ENCODE measurements around the gene PLXNA4. TPM values are rescaled to one million over a fixed set of nuclear protein-coding genes. Genes with fewer than 3 reads are reported as not detected.

PLXNA4 gene
- total RNA-seq, 1 experiment from 2014 or later, result not detected

GRCh38 chr7:132190683-132191082, 385.6 kb downstream of the PLXNA4 start:
- no peak overlapping the region for H3K27ac ChIP-seq (ENCODE audit: low read depth, low read length)
- H3K36me3 ChIP-seq (ENCODE audit: control insufficient read depth in 1 of 2, insufficient read depth in 2 of 2, low read length in 2 of 2), result no peaks in the 10 kb centered on the region
- no peak for DNase-seq (ENCODE audit: low read depth, low spot score)
- intact Hi-C loops (cut with micrococcal nuclease), result no loop called here
- H3K4me1 ChIP-seq (ENCODE audit: control insufficient read depth in 1 of 2, insufficient read depth in 2 of 2, low read length in 2 of 2), result no peaks in the 10 kb centered on the region
- ATAC-seq, result no peak
- no peak overlapping the region for H3K9ac ChIP-seq (ENCODE audit: low read length)
- CTCF ChIA-PET, result no interaction called here
- RAD21 ChIA-PET (ENCODE audit: low non-redundant PET in 1 of 2, low total read pairs in 2 of 2, uncharacterized antibody in 2 of 2, unreplicated experiment in 2 of 2), result no interaction called here
- no peak for TF ChIP-seq ZBTB33 (IDR thresholded peaks at IDR 0.05; ENCODE audit: extremely low read depth, insufficient replicate concordance, low read length)
- no peak for TF ChIP-seq POLR2A (IDR thresholded peaks at IDR 0.05; ENCODE audit: borderline replicate concordance, extremely low read depth, insufficient read depth, insufficient read length)
- TF ChIP-seq ZFX (IDR thresholded peaks at IDR 0.05), result no peak
- TF ChIP-seq POLR2AphosphoS5 (IDR thresholded peaks at IDR 0.05; ENCODE audit: low read depth, low read length), result no peak
- TF ChIP-seq SRF (IDR thresholded peaks at IDR 0.05; ENCODE audit: low read depth), result no peak
- TF ChIP-seq RAD21 (IDR thresholded peaks at IDR 0.05; ENCODE audit: low read depth), result no peak
- no peak for TF ChIP-seq ATF3 (IDR thresholded peaks at IDR 0.05)
- no peak for TF ChIP-seq ZNF274 (IDR thresholded peaks at IDR 0.05; ENCODE audit: low read depth, low read length)
- no peak for TF ChIP-seq EZH2 (IDR thresholded peaks at IDR 0.05)
- no peak for TF ChIP-seq CEBPB (IDR thresholded peaks at IDR 0.05; ENCODE audit: low read depth)
- no peak for TF ChIP-seq ELF1 (IDR thresholded peaks at IDR 0.05; ENCODE audit: borderline replicate concordance, low read depth)
- TF ChIP-seq CBX3 (IDR thresholded peaks at IDR 0.05; ENCODE audit: low read depth), result no peak
- TF ChIP-seq SIN3A (IDR thresholded peaks at IDR 0.05; ENCODE audit: low read depth), result no peak
- H3K9me3 ChIP-seq (ENCODE audit: control insufficient read depth in 1 of 2, insufficient read depth in 1 of 2, low read depth in 1 of 2, low read length in 2 of 2), result peaks cover 0 to 10% of the 10 kb centered on the region in 2 experiments; a peak in 2 of 4 replicates
- no peaks in the 10 kb centered on the region for H3K9me2 ChIP-seq (ENCODE audit: insufficient read depth)
- no peaks in the 10 kb centered on the region for H3K79me2 ChIP-seq (ENCODE audit: insufficient read depth, low read length)
- H3K4me3 ChIP-seq (replicated peaks in 1 of 2; ENCODE audit: low read depth in 1 of 2, low read length in 2 of 2), result no peak overlapping the region
- no peaks in the 10 kb centered on the region for H4K20me1 ChIP-seq (ENCODE audit: insufficient read depth)
- no peak overlapping the region for H2AFZ ChIP-seq (ENCODE audit: low read depth, low read length, poor library complexity, severe bottlenecking)
- POLR2A ChIA-PET, result no interaction called here
- no TSS peak for BruUV-seq (replicated peaks)
- peaks cover 14% of the 10 kb centered on the region for H3K27me3 ChIP-seq (ENCODE audit: insufficient read depth, low read length)
- no peak overlapping the region for H3K4me2 ChIP-seq (ENCODE audit: low read length)
